Fibroblast of lung (primary cell): ENCODE results near the gene ZSCAN4. TPM values are rescaled to one million over a fixed set of nuclear protein-coding genes. Genes with fewer than 3 reads are reported as not detected.

ENCODE experiments used
- DNase-seq, 2 donors: peaks; one replicate each; pipeline versions ENCODE4 v3.0.0 to v3.0.0-alpha.2; 2010; ENCODE audit warnings: low read depth in 2 of 2
- H2AFZ ChIP-seq: 2 replicates; pipeline ENCODE4 v1.5.1; 2012; ENCODE audit warnings: low read length, control low read depth, inconsistent platforms
- H3K27ac ChIP-seq: 2 replicates; pipeline ENCODE4 v1.5.1; 2011; ENCODE audit warnings: low read length, control low read depth; ENCODE audit not compliant: insufficient read depth
- H3K27me3 ChIP-seq: 2 replicates; pipeline ENCODE4 v1.5.1; 2011; ENCODE audit warnings: mild to moderate bottlenecking, low read length; ENCODE audit not compliant: control insufficient read depth, insufficient read depth
- H3K36me3 ChIP-seq: 2 replicates; pipeline ENCODE4 v1.5.1; 2011; ENCODE audit warnings: low read length; ENCODE audit not compliant: control insufficient read depth, insufficient read depth
- H3K4me1 ChIP-seq: 2 replicates; pipeline ENCODE4 v1.5.1; 2011; ENCODE audit warnings: low read length; ENCODE audit not compliant: control insufficient read depth, insufficient read depth; ENCODE audit errors: extremely low read depth
- H3K4me2 ChIP-seq: 2 replicates; pipeline ENCODE4 v1.5.1; 2011; ENCODE audit warnings: low read length, control low read depth; ENCODE audit not compliant: insufficient read depth; ENCODE audit errors: extremely low read depth
- H3K4me3 ChIP-seq, 4 experiments: fragments of 200-600 bp in 1 of 4; sonication (generic) in 1 of 4; replicated peaks in 1 of 4; 2 replicates each; pipeline ENCODE4 v1.5.1; 2011 to 2016; ENCODE audit warnings: low read length in 4 of 4, low read depth in 3 of 4, mild to moderate bottlenecking in 3 of 4, control low read depth in 2 of 4, inconsistent platforms in 1 of 4, mixed read lengths in 1 of 4; ENCODE audit not compliant: insufficient read depth in 1 of 4; ENCODE audit errors: control extremely low read depth in 1 of 4
- H3K79me2 ChIP-seq: 2 replicates; pipeline ENCODE4 v1.5.1; 2012; ENCODE audit warnings: mild to moderate bottlenecking, low read length, inconsistent platforms; ENCODE audit not compliant: control insufficient read depth, insufficient read depth
- H3K9ac ChIP-seq: 2 replicates; pipeline ENCODE4 v1.5.1; 2011; ENCODE audit warnings: mild to moderate bottlenecking, low read length, control low read depth; ENCODE audit not compliant: insufficient read depth
- H3K9me3 ChIP-seq: 2 replicates; pipeline ENCODE4 v1.5.1; 2012; ENCODE audit warnings: low read depth, low read length; ENCODE audit not compliant: control insufficient read depth, insufficient read depth
- H4K20me1 ChIP-seq: 2 replicates; pipeline ENCODE4 v1.5.1; 2011; ENCODE audit warnings: low read length; ENCODE audit not compliant: control insufficient read depth, insufficient read depth; ENCODE audit errors: extremely low read depth
- EZH2 ChIP-seq: IDR thresholded peaks from 2 replicates; pipeline ENCODE4 v1.5.1; 2012; ENCODE audit warnings: low read length, control low read depth, mild to moderate bottlenecking; ENCODE audit errors: missing control alignments
- polyA plus RNA-seq, 2 donors: library from polyadenylated mRNA; depleted of rRNA in 1 of 2; stranded (reverse) in 1 of 2; unstranded in 1 of 2; fragments of >200 nt; gene quantifications; 2 replicates each; pipeline ENCODE4 v1.2.1, GENCODE V29; 2011 to 2012; ENCODE audit warnings: missing spikeins in 1 of 2
- total RNA-seq: library from RNA; depleted of rRNA; stranded (reverse); fragments of >200 nt; gene quantifications from 2 replicates; pipeline ENCODE4 v1.2.1, GENCODE V29; 2014
- TF ChIP-seq, protein P1 (sequence below), 2 donors: IDR thresholded peaks in 1 of 2; conservative IDR thresholded peaks in 1 of 2; 1 replicate in 1 of 2; 2 replicates in 1 of 2; pipeline ENCODE4 v1.5.1; 2011 to 2012; ENCODE audit warnings: low read length in 2 of 2, control low read depth in 1 of 2, inconsistent platforms in 1 of 2, low read depth in 1 of 2, mild to moderate bottlenecking in 1 of 2

The ZSCAN4 gene
- total and polyA plus RNA-seq, 2 donors (not counting 1 experiment from before 2014, with no cell fraction given): not detected

DNA sequence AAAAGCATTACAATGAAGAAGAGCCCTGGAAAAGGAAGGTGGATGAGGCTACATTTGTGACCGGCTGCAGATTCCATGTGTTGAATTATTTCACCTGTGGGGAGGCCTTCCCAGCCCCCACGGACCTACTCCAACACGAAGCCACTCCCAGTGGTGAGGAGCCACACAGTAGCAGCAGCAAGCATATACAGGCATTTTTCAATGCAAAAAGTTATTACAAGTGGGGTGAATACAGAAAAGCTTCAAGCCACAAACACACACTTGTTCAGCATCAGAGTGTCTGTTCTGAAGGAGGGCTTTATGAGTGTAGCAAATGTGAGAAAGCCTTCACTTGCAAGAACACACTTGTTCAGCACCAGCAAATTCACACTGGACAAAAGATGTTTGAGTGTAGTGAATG lies 18.0 kb downstream of the ZSCAN4 start:
- H3K79me2 ChIP-seq: peaks cover 46% of the 10 kb centered on the region
- DNase-seq: no peak
- H2AFZ ChIP-seq: no peak overlapping the region
- TF ChIP-seq, protein P1, sequence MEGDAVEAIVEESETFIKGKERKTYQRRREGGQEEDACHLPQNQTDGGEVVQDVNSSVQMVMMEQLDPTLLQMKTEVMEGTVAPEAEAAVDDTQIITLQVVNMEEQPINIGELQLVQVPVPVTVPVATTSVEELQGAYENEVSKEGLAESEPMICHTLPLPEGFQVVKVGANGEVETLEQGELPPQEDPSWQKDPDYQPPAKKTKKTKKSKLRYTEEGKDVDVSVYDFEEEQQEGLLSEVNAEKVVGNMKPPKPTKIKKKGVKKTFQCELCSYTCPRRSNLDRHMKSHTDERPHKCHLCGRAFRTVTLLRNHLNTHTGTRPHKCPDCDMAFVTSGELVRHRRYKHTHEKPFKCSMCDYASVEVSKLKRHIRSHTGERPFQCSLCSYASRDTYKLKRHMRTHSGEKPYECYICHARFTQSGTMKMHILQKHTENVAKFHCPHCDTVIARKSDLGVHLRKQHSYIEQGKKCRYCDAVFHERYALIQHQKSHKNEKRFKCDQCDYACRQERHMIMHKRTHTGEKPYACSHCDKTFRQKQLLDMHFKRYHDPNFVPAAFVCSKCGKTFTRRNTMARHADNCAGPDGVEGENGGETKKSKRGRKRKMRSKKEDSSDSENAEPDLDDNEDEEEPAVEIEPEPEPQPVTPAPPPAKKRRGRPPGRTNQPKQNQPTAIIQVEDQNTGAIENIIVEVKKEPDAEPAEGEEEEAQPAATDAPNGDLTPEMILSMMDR (conservative IDR thresholded peaks at IDR 0.05 in 1 of 2, IDR thresholded peaks at IDR 0.05 in 1 of 2; ENCODE audit: low read depth in 1 of 2, low read length in 2 of 2): no peak
- no peak for TF ChIP-seq EZH2
- H3K27me3 ChIP-seq: no peaks in the 10 kb centered on the region
- H3K4me1 ChIP-seq: peaks cover 3% of the 10 kb centered on the region
- H3K4me3 ChIP-seq: no peak overlapping the region
- peaks cover 21% of the 10 kb centered on the region for H3K9me3 ChIP-seq
- peaks cover 12% of the 10 kb centered on the region for H3K36me3 ChIP-seq
- H3K27ac ChIP-seq: no peak overlapping the region
- H3K4me2 ChIP-seq: no peak overlapping the region
- no peaks in the 10 kb centered on the region for H4K20me1 ChIP-seq
- H3K9ac ChIP-seq: no peak overlapping the region

DNA sequence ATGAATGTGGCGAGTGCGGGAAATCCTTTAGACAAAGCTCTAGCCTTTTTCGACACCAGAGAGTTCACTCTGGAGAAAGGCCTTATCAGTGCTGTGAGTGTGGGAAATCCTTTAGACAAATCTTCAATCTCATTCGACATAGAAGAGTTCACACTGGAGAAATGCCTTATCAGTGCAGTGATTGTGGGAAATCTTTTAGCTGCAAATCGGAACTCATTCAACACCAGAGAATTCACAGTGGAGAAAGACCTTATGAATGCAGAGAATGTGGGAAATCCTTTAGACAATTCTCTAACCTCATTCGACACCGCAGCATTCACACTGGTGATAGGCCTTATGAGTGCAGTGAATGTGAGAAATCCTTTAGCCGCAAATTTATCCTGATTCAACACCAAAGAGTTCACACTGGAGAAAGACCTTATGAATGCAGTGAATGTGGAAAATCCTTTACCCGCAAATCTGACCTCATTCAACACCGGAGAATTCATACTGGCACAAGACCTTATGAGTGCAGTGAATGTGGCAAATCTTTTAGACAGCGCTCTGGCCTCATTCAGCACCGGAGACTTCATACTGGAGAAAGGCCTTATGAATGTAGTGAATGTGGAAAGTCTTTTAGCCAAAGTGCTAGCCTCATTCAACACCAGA lies 18.8 kb downstream of the ZSCAN4 start:
- no peak overlapping the region for H3K4me3 ChIP-seq
- H3K27ac ChIP-seq: no peak overlapping the region
- peaks cover 12% of the 10 kb centered on the region for H3K36me3 ChIP-seq
- no peaks in the 10 kb centered on the region for H3K27me3 ChIP-seq
- no peak overlapping the region for H2AFZ ChIP-seq
- H3K4me2 ChIP-seq: no peak overlapping the region
- peaks cover 21% of the 10 kb centered on the region for H3K9me3 ChIP-seq
- H3K4me1 ChIP-seq: peaks cover 3% of the 10 kb centered on the region
- no peak overlapping the region for H3K9ac ChIP-seq
- H3K79me2 ChIP-seq: peaks cover 39% of the 10 kb centered on the region
- no peaks in the 10 kb centered on the region for H4K20me1 ChIP-seq
- TF ChIP-seq, protein P1 (conservative IDR thresholded peaks at IDR 0.05 in 1 of 2, IDR thresholded peaks at IDR 0.05 in 1 of 2; ENCODE audit: low read depth in 1 of 2, low read length in 2 of 2): no peak
- TF ChIP-seq EZH2: no peak
- no peak for DNase-seq

DNA sequence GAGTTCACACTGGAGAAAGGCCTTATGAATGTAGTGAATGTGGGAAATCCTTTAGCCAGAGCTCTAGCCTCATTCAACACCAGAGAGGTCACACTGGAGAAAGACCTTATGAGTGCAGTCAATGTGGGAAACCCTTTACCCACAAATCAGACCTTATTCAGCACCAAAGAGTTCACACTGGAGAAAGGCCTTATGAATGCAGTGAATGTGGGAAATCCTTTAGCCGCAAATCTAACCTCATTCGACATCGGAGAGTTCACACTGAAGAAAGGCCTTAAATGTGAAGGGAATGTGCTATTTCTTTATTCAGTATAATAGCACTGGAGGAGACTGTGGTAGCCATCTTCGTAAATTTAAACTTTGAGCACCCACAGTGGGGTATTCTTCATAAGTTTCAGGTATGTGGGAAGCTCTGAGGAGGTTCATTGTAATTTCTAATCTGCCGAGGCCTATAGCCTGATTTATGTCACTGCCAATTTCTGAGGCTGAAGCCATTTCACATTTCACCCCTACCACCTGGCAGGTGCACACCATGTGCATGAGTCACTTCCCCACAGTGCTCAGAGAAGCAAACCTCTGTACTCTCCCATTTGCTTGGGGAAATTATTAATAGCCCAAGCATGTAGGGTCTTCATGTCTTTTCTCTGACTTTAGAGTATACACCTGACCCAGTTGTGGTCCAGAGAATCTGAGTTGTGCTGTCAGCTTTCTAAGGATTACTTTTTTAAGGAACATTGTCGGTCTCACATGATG lies 19.5 kb downstream of the ZSCAN4 start:
- Histone ChIP-seq H3K4me2 (no peak overlapping the region), H3K27me3 (no peaks in the 10 kb centered on the region), H4K20me1 (no peaks in the 10 kb centered on the region), H3K27ac (no peak overlapping the region), H3K4me1 (no peaks in the 10 kb centered on the region), H3K79me2 (peaks cover 32% of the 10 kb centered on the region), H3K4me3 (no peak overlapping the region), H2AFZ (no peak overlapping the region), H3K9me3 (peaks cover 21% of the 10 kb centered on the region), H3K36me3 (peaks cover 12% of the 10 kb centered on the region), H3K9ac (no peak overlapping the region)
- DNase-seq: no peak
- TF ChIP-seq, protein P1 (conservative IDR thresholded peaks at IDR 0.05 in 1 of 2, IDR thresholded peaks at IDR 0.05 in 1 of 2; ENCODE audit: low read depth in 1 of 2, low read length in 2 of 2): no peak
- TF ChIP-seq EZH2: no peak
